ENCODE results near the gene NDOR1. TPM values are rescaled to one million over a fixed set of nuclear protein-coding genes. Genes with fewer than 3 reads are reported as not detected.

Gene NDOR1
- total RNA-seq, 1 experiment from 2014 or later, result 13.5 TPM

GRCh38 chr9:137218212-137218753 is 12.8 kb downstream of the NDOR1 start:
- DNase-seq (ENCODE audit: extremely low read depth, low read depth), result no peak

GRCh38 chr9:137218754-137219271 is 13.3 kb downstream of the NDOR1 start:
- DNase-seq (ENCODE audit: extremely low read depth, low read depth), result peak; percentile 62

GRCh38 chr9:137219757-137220316 is 14.3 kb downstream of the NDOR1 start:
- DNase-seq (ENCODE audit: extremely low read depth, low read depth), result no peak

- no peak for DNase-seq (ENCODE audit: extremely low read depth, low read depth)
Measured at GRCh38 chr9:137220317-137221094, 15.0 kb downstream of the NDOR1 start.

- DNase-seq (ENCODE audit: extremely low read depth, low read depth), result no peak
Measured at GRCh38 chr9:137221095-137221505, 15.6 kb downstream of the NDOR1 start.

GRCh38 chr9:137221506-137222111 is 16.1 kb downstream of the NDOR1 start:
- DNase-seq (ENCODE audit: extremely low read depth, low read depth), result no peak

- DNase-seq (ENCODE audit: extremely low read depth, low read depth), result no peak
Measured at GRCh38 chr9:137222190-137223077, 16.9 kb downstream of the NDOR1 start, which contains the start of gene RNF208. Gene RNF208 (minus strand): TSS chr9:137222240. CDS start chr9:137221212, 1,028 bp downstream.

- peak; percentile 99 for DNase-seq (ENCODE audit: extremely low read depth, low read depth)
Measured at GRCh38 chr9:137223078-137223970, 17.8 kb downstream of the NDOR1 start.

GRCh38 chr9:137224830-137225694 is 19.6 kb downstream of the NDOR1 start, which contains the start of gene CYSRT1:
Gene CYSRT1 (plus strand): TSS chr9:137225174. CDS start chr9:137225622, 448 bp downstream.
- DNase-seq (ENCODE audit: extremely low read depth, low read depth), result no peak

GRCh38 chr9:137225699-137226331 is 20.3 kb downstream of the NDOR1 start:
- DNase-seq (ENCODE audit: extremely low read depth, low read depth), result no peak

GRCh38 chr9:137226338-137227053 is 21.0 kb downstream of the NDOR1 start:
- no peak for DNase-seq (ENCODE audit: extremely low read depth, low read depth)

- DNase-seq (ENCODE audit: extremely low read depth, low read depth), result peak; percentile 77
Measured at GRCh38 chr9:137227054-137227852, 21.8 kb downstream of the NDOR1 start, which contains the start of gene RNF224. Gene RNF224 (plus strand): TSS chr9:137227502. CDS start chr9:137228336, 834 bp downstream.

GRCh38 chr9:137227853-137228505 is 22.5 kb downstream of the NDOR1 start:
- no peak for DNase-seq (ENCODE audit: extremely low read depth, low read depth)

- DNase-seq (ENCODE audit: extremely low read depth, low read depth), result no peak
Measured at GRCh38 chr9:137228506-137228967, 23.0 kb downstream of the NDOR1 start.

Data from NCI-H460 (cell line).